ENCODE measurements around the gene RYR2.

DNA sequence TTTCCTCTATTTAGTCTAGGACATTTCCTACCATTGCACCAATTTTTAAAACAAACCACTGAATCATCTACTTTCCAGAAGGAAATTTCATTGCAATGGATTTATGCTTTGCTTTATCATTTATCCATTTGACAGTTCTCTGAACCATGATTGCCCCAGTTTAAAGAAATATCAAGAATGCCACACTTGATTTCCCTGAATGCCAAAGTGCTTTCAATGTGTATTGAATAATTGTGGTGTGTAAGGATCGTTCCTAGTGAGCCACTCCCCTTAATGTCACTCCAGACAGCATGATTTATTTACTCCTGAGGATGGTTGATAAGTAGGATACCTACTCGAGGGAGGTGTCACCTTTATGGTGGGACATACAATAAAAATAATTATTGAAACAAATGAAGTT lies 169.6 kb downstream of the RYR2 start:
- TF ChIP-seq, protein P1, sequence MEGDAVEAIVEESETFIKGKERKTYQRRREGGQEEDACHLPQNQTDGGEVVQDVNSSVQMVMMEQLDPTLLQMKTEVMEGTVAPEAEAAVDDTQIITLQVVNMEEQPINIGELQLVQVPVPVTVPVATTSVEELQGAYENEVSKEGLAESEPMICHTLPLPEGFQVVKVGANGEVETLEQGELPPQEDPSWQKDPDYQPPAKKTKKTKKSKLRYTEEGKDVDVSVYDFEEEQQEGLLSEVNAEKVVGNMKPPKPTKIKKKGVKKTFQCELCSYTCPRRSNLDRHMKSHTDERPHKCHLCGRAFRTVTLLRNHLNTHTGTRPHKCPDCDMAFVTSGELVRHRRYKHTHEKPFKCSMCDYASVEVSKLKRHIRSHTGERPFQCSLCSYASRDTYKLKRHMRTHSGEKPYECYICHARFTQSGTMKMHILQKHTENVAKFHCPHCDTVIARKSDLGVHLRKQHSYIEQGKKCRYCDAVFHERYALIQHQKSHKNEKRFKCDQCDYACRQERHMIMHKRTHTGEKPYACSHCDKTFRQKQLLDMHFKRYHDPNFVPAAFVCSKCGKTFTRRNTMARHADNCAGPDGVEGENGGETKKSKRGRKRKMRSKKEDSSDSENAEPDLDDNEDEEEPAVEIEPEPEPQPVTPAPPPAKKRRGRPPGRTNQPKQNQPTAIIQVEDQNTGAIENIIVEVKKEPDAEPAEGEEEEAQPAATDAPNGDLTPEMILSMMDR (conservative IDR thresholded peaks at IDR 0.05; ENCODE audit: low read length), result no peak
- TF ChIP-seq EZH2phosphoT487 (IDR thresholded peaks at IDR 0.05; ENCODE audit: borderline replicate concordance, low read depth, low read length), result no peak
